Activated gamma-delta T cell treated with anti-CD3 and anti-CD28 coated beads, Interleukin-2, amount 50 U/mL, for 16 hours (primary cell): ENCODE results near the gene ZNF664.

Experiments
- DNase-seq: peaks from one replicate; pipeline ENCODE4 v3.0.0-alpha.2; 2020; ENCODE audit warnings: low read depth

The ZNF664 gene

DNA sequence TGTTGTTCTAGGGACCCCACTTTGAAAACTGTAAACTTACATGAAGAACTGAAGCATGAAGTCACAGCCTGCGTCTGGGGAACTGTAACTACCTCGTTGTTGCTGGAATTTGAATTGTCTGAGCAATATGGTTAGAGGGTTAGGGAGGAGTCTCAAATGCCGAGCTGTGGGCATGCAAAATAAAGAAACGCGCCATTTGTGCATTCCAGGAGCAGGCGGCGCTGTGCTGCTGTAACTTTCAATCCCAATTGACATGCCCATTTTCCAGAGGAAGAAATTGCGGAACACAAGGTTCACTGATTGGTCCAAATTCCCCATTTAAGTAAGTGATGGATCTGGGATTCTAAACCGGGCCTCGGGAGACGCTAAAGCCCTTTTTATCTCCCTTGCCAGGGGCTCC is 61.3 kb downstream of the ZNF664 start:
- DNase-seq: no peak

DNA sequence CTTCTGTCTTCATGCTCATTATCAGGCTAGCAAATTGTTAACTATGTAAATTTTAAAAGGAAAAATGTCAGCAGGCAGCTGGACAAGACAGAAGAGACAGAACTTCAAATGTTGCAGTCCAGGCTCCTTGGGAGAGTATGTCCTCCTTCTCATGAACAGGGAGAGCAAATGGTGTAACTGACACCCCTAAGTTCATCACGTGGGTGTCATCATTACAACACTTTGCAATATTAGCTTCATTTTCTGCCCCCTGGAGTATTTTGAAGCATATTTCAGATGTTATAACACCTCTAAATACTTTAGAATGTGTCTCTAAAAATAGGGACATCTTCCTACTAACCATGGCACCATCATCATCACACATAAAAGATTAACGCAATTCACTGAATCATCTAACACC is 62.1 kb downstream of the ZNF664 start:
- DNase-seq: no peak

DNA sequence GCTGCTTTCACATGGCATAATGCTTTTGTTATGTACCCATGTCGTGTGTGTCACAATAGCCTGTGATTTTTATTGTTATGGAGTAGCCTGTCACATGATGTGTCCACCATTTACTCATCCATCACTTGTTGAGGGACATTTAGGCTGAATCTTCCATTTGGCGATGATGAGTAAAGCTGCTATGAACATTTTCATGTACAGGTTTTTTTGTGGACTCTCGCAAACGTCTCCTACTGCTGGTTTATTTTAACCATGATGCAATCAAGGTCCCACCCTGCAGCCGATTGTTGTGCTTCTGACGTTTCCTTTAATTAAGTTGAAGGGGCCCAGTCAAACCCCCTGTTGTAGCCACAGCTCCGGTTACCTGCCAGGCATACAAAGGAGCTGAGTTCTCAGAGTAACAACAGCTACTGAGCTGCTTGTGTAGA is 63.2 kb downstream of the ZNF664 start:
- DNase-seq: no peak

DNA sequence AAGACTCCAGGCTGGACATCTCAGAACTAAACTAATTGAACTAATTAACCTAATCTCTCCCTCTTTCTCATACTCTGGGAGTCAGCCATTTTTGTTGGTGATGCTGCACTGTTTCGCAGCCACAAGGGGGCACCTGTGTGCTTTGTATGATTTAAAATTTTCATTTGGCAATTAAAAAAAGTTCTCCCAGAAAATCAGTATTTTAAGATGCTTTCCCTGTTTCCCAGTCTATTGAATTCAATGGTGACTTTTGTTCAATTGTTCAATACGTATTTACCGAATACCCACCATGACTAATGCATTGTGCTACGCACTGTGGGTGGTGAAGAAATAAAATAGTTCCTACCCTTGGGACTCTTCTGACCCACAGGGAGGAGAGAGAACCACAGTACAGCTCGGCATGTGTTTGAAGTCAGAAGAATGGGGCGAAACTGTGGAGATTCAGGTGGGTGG is 63.7 kb downstream of the ZNF664 start:
- no peak for DNase-seq

DNA sequence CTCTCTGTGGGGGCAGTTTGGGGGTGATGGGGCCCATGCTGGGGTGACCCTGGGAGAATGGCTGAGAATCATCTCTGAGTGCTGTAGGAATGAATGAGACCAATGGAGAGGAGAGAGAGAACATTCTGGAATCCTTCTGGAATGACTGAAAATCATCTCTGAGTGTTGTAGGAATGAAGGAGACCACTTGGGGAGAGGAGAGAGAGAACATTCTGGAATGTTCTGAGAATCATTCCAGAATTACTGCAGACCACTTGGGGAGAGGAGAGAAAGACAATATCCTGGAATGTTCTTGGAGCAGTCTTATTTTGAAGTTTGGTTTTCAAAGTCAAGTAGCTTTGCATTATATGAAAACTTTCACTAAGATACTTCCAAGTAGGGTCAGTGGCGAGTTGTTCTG is 64.3 kb downstream of the ZNF664 start:
- no peak for DNase-seq

DNA sequence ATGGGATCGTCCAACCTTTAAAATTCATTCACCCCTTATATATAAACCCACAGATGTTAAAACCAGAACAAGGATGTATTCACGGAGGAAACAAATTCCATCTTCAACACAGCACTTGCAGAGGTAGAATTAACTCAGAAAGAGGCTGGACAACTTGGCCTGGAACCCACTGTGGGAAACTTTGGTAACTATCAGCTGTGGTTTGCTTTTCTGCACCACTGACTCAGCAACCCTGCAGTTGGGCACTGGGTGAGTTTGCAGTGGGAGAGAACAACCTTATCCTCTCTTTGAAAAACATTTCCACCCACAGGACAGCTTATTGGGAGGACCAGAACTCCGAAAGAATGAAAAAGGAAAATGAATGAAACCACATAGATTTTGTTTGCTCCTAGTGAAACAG is 66.3 kb downstream of the ZNF664 start:
- no peak for DNase-seq

DNA sequence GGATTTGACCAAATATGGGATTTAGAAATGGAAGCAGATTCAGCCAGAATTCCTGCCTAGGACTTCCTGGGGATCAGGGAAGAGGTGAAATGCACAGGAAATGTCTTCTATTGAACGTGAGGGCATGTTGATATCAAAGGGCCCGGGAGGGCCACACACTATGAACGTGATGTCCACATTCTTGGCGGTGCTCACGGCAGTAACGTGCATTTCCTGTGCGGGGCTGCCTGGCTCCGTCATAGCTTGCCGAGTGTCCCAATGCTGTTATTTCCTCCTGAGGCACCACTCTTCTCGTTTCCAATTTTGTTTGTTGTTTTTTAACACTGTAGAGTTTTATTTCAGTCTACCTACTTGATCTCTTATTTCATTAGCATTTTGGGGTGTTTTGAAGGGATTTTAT is 67.3 kb downstream of the ZNF664 start:
- DNase-seq: no peak

DNA sequence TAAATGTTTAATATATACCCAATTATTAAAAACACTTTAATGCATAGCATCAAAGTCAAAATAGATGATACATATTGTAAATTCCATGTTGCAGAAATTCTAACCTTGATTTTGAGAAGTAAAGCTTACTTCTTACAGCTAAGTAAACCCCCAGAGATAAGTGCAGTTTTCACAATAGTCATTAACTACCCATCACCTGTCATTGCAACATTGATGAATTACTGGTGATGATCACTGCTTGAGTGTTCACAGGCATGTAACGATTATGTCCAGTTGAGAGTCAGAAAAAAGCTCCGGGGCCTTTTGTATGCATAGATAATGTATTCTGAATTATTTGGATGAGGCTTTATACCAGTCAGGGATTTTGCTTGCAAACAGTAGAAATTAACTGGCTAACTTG is 67.7 kb downstream of the ZNF664 start:
- DNase-seq: no peak

DNA sequence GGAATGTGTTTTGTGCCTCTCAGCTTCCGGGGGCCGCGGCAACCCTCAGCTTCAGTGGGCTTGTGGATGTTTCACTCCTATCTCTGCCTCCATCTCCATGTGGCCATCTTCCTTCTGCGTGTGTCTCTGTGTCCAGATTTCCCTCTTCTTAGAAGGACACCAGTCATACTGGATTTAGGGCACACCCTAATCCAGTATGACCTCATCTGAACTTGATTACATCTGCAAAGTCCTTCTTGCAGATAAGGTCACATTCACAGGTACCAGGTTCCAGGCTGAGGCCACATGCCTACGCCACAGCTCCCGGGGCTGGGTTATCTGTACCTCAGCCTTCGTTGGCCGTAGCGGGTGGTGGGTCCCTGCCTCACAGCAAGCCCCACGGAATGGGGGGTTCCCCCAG is 68.9 kb downstream of the ZNF664 start:
- no peak for DNase-seq

DNA sequence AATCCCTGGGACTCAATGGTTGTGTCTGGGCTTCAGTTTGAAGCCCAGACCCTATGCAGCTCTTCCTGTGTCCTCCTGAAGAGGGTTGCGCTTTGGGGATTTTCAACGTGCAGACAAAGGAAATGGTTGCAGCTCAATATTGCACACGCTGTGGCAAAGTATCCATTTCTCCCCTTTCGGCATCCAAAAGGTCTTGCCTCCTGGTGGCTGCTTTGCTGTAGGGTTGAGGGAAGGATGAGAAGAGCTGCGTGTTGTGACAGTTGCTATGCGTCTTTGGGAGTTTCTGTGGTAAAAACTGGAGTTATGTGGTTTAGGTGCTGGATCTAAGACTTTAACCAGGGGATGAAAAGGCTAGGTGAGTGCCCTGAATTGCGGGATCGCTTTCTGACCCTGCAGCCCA is 71.0 kb downstream of the ZNF664 start:
- DNase-seq: no peak

DNA sequence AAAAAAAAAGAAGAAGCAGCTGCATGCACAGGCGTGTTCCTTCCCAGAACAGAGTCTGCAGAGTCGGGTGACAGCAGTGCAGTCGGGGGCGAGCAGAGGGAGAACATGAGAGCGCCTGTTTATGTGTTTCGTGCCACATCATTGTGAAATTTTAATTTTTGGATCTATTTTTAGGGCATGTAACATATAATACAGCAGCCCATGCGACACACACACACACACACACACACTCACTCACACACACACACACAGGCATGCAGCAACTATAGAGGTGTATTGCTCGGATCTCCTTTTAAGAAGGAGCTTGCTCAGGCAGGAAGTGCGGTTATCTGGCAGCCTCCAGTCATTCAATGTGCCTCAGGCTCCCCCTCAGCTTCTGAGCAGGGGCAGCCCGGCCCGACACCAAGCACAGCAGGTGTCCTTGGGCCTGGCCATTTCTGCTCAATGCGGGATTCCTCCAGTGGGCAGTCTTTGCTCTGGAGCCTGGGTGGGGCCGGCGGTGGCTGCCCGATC is 71.8 kb downstream of the ZNF664 start:
- DNase-seq: no peak

DNA sequence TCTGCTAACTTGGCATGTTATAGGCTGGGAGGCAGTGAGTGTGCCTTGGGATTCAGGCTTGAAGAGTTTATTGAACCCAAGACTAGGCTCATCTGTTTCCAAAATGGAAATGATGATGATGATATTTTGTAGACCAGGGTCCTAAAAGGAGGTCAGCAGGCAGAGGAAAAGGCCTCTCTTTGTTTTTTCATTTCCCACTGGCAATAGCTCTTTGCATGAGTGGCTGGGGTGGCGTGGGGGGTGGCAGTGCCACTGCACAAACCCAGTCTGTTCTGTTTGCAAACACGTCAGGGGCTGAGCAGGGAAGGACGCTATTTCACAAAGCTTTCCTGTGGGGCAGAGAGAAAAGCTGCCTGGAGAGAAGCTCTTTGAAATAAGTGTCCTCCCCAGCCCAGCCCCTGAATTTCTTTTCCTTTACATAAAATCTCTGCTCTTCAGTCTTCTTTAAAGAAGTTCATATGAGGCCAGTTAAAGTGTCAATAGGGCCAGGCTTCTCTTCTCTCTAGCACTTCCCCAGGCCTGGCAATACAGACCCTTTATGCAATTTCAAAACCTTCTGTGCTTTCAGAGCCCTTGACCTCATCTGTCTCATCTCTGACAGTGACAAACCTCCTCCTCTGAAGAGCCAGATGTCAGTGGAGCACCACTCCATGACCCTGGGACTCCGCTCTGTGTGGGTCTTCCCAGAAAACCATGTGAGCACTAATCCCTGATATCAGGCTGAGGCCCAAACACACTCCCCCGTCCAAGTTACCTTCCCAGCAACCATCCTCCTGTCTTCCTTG is 72.8 kb downstream of the ZNF664 start:
- no peak for DNase-seq

DNA sequence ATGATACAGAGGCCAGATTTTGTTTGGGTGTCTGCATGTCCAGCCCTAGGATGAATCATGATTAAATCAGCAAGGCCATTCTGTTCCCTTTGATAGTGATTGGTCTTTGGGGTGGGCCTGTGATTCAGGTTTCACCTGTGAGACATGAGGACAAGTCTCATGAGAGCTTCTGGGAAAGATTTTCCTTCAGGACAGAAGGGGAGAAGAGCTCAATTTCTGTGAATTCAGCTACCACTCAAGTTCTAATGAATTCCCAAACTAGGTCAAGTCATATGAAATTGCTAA is 73.4 kb downstream of the ZNF664 start:
- DNase-seq: no peak

DNA sequence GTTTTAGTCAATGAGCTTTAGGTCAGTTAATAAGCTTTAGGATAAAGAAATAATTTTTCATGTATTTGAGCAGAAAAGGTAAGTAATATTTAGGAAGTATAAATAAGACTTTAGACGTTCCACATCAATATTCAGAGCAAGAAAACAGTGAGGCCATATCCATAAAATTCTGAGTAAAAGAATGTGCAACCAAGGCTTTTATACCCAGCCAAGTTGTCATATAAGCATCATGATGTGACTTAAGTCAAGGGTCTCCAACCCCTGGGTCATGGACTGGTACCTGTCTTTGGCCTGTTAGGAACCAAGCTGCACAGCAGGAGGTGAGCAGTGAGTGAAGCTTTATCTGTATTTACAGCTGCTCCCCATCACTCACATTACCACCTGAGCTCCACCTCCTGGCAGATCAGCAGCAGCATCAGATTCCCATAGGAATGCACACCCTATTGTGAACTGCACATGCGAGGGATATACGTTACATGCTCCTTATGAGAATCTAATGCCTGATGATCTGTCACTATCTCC is 74.1 kb downstream of the ZNF664 start:
- DNase-seq: no peak

DNA sequence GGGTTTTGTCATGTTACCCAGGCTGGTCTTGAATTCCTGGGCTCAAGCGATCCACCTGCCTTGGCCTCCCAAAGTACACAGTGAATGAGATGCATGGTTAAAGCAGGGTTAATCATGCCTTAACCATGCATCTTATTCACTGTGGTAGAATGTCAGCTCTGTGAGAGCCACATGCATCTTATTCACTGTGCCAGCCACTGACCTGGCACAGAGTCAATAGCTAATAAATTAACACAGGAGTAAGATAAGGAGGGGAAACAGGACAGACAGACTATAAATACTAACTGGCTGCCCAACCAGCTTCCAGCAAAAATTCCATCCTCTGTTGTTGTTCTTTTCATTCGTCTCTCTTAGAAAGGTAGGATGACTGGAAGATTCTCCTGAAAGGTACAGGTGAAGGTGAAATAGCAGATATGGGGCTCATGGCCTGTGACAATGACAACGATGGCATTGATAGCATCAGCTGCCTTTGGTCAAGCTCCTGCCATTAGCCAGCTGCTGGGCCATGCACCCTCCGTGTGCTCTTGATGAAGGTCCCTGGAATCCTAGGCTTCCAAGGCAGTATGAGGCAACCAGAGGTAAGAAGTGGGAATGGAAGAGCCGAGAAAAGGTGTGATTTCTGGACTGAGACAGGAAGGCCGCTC is 76.6 kb downstream of the ZNF664 start:
- DNase-seq: no peak

DNA sequence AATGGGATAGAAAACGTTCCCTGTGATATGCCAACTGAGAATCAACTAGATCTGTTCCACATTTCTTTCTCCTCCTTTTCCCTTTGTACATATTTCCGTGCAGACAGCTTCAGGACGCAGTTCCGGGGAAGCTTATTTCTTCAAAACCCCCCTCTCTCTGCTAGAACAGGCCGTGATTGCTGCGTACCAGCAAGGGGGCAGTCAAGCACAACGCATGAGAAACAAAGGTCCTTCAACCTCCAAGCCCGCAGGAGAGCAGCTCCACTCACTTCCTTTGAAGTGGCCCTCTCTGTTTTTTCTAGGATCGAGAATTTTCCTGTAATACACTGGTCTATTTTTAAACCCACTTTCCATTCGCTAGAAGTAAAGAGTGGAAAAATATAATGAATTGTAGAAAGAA is 80.8 kb downstream of the ZNF664 start:
- no peak for DNase-seq

DNA sequence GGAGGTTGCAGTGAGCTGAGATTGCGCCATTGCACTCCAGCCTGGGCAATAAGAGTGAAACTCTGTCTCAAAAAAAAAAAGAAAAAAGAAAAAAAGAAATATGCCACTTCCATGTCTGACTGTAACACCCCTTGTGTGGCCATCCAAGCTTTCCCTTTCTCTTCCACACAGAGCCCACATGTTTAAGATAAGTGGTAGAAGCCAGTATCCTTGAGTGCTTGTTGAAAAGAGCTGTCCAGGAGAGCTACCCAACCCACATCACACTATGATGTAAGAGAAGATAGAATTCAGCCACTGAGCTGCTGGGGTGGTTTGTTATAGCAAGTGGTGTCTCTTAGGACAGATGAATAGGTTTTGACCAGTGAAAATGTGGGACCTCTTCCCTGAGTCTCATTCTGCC is 82.1 kb downstream of the ZNF664 start:
- DNase-seq: no peak

DNA sequence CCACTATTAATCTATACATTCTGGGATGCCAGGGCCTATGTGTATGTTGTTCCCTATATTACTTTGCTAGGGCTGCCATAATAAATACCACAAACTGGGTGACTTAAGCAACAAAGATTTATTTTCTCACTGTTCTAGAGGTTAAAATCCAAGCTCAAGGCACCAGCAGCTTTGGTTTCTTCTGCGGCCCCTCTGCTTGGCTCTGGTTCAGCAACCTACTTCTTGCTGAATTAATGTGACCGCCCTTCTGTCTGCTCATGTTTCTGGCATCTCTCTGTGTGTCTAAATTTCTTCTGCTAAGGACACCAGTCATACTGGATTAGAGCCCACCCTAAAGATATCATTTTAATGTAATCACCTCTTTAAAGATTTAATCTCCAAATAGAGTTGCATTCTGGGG is 84.7 kb downstream of the ZNF664 start:
- no peak for DNase-seq

DNA sequence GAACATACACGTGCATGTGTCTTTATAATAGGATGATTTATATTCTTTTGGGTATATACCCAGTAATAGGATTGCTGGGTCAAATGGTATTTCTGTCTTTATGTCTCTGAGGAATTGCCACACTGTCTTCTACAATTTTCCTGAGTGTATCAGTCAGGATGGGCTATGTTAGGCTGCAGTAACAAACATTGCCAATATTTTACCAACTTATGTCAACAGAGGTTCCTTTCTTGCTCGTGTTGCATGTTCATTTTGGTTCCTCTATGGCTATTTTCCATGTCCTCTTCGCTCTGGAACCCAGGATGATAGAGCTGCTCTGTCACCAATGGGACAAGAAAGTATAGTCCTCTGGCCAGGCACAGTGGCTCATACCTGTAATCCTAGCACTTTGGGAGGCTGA is 86.7 kb downstream of the ZNF664 start:
- no peak for DNase-seq
